ENCODE data around the gene GCA.

GCA gene

DNA sequence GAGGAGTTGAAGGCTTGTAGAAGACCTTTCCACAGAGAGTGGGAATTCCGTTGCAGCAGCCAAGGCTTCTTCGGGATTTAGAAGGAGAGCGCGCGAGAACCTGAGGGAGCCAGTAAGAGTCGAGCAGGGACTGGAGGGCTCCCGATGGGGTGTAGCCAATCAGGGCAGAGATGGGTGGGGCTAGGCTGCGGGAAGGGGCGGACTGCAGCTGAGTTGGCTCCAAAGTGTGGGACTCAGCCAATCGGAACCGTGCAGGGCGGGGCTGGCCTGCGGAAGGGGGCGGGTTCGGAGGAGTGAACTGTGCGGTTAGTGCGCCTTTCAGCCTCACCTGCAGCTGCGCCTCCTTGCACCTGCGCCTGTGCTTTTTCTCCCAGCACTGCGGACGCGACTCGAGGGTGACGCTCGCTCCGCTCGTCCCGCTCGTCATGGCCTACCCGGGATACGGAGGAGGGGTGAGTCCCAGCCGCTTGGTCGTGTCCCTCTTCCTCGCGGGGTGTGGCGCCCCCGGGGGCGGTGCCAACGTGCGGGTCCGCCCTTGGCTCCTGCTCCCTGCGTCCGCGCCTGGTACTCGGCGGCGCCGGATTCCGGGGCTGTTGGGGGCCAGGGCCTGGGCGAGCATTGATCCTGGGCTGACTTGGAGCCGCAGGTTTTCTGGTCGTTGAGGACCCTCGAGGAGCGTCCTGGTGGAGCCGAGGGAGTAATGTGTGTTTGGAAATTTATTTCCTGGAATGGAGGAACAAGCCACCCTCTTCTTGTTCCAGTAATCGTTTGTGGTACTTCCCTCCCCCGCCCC, at the start of gene GCA:
Gene GCA (plus strand): TSS at position 309 of the 793 bp plus-strand sequence. CDS start 117 bp downstream, at position 426.
- DNase-seq (ENCODE audit: low read depth in 1 of 2, low spot score in 1 of 2) = peak; percentile 92 to 97

- no peak for DNase-seq (ENCODE audit: low read depth in 1 of 2, low spot score in 1 of 2)
Measured at GRCh38 chr2:162295009-162295408, 48.9 kb upstream of the GCA start.

DNA sequence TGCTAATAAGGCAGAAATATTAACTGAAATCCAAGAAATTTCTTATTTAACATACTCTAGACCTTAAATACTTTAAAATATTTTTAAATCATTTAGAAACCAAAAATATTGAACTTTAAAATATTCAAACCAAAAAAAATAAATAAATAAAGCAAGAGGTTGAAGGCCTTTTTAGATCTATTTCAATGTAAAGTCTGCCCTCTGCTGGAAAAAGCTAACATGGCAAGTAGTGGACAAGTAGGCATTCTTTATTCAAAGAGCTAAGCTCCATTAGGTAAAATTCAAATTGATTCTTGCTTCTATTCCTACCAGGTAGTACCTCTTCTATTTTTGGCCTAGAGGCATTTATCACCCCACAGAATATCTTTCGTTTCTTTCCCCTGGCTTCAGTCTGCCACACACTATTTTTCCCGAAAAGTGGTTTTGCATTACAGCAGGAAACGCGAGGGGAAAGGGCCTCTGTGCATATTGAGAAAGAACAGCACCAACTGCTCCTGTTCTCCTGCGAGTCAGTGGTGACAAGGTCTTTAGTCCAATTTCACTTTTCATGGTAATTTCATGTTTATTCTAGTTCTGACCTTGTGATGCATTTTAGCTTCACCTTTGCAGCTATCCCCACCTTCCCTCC, 45.9 kb upstream of the GCA start:
- no peak for DNase-seq (ENCODE audit: low read depth in 1 of 2, low spot score in 1 of 2)

DNA sequence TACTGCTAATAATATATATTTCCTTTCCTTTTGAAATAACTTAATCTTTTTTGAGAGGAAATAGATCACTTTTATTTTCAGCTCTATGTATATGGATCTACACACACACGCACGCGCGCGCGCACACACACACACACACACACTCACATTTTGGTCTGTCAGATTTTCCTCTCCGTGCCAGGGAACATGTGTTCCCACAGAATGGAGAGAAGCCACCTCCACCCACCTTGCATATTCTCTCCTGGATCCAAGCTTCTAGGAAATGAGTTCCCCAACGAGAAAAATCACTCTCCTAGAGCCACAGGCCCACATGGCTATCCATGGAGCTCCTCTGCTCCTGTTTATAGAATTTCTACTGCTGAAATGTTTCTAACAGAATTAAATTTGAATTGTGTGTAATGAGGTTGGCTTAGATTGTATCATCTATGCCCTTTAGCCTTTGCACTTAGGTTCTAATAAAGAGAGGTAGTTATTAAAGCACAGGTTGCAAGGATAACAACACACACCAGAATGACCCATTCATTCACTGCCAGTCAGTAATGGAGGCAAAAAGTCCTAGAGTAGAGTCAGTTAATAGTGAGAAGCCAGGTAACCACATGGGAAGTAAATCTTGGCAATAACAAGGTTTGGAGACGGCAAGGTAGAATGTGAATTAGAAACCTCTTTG, 45.1 kb upstream of the GCA start:
- DNase-seq (ENCODE audit: low read depth in 1 of 2, low spot score in 1 of 2) = no peak

DNA sequence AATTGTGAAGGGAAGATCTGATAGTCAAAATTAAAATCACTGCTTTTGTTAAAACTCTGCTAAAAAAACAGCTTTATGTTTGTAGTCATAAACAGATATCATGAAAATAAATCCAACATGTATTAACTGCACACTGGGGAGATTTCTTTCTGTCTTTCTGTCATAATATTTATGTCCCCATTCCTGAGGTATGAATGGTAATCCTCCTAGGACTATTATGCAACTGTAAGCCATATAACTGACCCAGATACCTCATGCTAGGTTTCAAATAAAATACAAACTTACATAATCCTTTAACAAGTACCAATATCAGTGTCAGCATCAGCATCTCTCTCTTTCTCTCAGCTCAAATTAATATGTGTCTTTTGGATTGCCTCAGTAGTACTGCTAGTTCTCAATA, 43.7 kb upstream of the GCA start:
- no peak for DNase-seq (ENCODE audit: low read depth in 1 of 2, low spot score in 1 of 2)

- no peak for DNase-seq (ENCODE audit: low read depth in 1 of 2, low spot score in 1 of 2)
Measured at GRCh38 chr2:162301151-162301804, 42.7 kb upstream of the GCA start.

DNA sequence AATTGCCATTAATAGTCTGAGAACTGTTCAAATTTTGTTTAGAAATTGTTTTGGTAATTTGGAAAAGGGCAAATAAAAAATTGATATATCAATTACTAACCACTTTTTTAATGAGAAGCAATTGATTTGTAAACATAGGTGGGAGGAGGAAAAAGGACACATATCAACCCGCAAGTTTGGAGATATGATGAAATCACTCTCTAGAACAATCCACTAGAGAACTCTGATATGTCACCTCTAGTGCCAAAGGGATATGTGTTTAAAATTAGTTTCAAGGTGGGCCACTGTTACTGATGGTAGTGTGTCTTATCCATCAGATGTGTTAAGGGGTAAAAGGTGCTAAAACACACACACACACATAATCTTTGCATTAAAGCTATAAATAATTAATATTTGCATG, 42.1 kb upstream of the GCA start:
- DNase-seq (ENCODE audit: low read depth in 1 of 2, low spot score in 1 of 2) = no peak

DNA sequence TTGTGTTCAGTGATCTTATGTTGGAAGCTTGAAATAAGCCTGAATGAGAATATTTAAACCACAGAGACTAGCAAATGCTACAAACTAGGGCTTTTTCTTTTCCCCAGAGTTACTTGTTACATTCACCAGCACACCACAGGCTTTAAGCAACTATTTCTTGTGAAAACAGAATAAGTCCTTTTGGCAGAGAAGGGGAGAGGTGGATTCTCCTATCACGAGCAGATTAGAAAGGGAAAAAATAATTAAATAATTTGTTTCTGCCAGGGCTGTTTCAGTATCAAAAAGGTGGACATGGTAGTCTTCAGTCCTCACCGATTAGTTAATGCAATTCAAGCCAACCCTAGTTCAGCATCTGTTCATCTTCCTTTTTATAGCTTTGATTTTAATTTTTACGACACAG, 38.0 kb upstream of the GCA start:
- DNase-seq (ENCODE audit: low read depth in 1 of 2, low spot score in 1 of 2) = no peak

DNA sequence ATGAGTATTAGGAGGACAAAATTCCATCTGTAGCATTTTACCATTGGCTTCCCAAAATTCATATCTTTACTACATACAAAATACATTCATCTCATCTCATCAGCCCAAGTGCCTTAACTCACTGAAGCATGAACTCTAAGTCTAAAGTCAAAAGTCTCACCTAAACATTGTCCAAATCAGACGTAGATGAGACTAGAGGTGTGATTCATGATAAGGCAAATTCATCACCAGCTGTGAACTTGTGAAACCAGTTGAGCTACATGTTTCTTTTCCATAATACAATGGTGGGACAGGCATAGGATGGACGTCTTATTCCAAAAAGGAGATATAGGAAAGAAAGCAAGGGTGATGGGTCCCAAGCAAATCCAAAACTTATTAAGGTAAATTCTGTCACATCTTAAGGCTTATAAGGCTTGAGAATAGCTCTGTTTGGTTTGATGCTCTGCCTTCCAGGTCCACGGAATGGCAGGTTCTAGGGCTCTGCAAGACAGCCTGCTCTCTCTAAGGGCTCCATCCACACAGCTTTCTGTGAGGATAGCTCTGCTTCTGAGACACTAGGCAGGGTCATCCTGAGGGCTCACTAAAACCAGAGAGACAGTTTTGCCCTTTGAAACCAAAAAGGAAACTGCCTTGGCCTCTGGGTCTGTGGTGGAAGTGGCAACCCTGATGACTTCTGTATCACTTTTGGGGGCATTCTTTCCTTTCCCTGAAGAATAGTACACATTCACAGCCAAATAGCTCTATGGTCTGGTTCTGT, 35.0 kb upstream of the GCA start:
- DNase-seq (ENCODE audit: low read depth in 1 of 2, low spot score in 1 of 2) = no peak

DNA sequence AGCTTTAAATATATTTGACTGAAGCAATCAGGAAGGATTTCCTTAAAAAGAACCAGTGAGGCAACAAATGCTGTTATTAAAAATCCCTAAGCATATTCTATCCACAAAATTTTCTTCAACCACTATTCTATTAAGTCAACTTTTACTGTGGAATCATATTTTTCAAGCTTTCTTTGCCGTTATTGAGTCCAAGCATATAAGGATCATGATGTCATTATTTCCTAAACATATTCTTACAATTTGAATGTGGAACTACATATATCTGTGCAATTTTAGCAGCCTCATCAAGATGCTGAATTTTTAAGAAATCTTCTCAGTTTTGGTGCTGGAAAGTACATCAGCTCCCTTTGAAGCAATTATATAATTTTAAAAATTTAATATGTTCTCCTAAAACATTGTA, 31.1 kb upstream of the GCA start:
- DNase-seq (ENCODE audit: low read depth in 1 of 2, low spot score in 1 of 2) = no peak

GRCh38 chr2:162315938-162316337, 28.0 kb upstream of the GCA start:
- DNase-seq (ENCODE audit: low read depth in 1 of 2, low spot score in 1 of 2) = no peak

DNA sequence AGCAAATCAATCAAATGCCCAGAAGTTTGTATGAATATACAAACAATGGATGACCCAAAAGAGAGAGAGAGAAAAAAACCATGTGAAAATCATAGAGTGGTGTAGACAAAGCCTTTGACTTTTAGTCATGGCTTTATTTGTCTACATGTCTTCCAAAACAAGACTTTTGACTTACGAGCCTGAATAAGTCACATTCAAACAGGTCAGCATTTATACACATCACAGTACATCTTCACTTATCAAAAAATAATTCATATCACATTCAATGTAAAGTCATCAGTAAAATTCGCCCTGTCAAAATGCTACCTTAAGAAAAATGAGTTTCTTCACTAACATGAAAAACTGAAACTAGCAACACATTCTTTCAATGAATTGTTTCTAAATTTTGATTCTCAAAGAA, 27.3 kb upstream of the GCA start:
- DNase-seq (ENCODE audit: low read depth in 1 of 2, low spot score in 1 of 2) = no peak

DNA sequence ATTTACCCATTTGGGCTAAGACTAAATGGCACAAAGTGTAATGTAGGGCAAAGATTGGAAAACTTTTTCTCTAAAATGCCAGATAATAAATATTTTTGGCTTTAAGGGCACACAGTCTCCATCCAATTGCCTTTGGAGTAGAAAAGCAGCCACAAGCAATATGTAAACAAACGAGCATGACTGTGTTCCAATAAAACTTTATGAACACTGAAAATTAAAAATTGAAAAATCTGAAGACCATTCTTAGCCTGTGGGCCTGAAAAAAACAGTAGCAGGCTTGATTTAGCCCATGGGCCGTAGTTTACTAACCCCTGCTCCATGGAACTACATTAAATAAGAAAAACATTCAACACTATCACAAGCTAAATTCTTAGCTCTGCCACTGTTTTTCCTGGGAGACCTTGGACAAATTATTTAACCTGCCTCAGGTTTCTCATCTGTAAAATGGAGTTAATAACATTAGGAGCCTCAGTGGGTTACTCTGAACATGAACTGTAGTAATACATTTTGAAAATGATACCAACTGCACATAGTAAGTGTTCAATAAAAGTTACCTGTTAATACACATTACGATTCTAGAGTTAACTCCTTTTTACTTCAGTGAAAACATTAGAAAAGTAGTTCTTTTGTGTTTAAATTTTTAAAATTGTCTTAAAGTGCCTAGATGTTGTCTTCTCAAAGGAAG, 26.7 kb upstream of the GCA start:
- no peak for DNase-seq (ENCODE audit: low read depth in 1 of 2, low spot score in 1 of 2)

DNA sequence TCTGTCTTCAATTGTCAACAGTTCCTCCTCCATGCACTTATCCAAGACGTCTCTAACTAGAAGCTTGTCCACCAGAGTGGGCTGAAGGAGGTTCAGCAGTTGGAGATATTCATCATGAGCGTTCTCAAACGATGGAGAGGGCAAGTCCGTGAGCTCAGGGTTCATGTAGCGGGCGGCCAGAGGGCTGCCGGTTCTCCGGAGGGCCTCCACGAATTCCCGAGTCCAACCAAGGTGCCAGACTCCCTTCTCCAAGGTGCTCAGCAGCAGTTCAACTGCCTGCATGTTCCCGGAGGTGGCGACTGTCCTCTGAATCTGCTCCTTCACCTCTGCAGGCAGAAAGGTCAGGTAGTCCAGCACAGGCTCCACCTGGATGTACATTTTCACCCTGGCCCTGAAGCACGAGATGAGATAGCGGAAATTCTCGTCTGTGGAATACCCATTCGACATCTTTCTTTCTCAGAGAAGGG, 26.0 kb upstream of the GCA start:
- no peak for DNase-seq (ENCODE audit: low read depth in 1 of 2, low spot score in 1 of 2)

- peak; percentile 36 to 47 for DNase-seq (ENCODE audit: low read depth in 1 of 2, low spot score in 1 of 2)
Measured at GRCh38 chr2:162318328-162319180, 25.4 kb upstream of the GCA start, which contains the start of gene IFIH1. TSS of gene IFIH1 (minus strand) at chr2:162318684. CDS start at chr2:162318307, 377 bp downstream.

- DNase-seq (ENCODE audit: low read depth in 1 of 2, low spot score in 1 of 2) = no peak
Measured at GRCh38 chr2:162320864-162321517, 22.9 kb upstream of the GCA start.

DNA sequence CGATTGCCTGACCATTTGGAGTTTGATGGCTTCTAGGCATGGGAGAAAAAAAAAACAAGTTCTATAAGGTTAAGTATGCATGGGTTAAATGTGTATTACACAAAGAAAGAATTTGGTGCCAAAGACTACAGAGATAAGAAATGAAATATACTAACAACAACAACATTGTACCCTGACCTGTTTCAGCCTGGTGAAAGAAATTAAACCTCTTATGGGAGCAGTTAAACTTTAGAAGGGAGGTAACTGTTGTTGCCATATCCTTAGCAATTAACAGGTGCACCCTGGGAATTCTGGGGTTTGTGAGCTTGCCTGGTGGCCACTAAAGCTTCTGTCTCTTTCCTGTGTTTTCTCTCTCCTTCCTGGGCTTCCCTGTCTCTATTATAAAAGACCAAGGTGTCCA, 19.0 kb upstream of the GCA start:
- DNase-seq (ENCODE audit: low read depth in 1 of 2, low spot score in 1 of 2) = no peak

GRCh38 chr2:162327134-162327769, 16.7 kb upstream of the GCA start:
- no peak for DNase-seq (ENCODE audit: low read depth in 1 of 2, low spot score in 1 of 2)

Measured in stimulated activated CD4-positive, alpha-beta T cell treated with anti-CD3 and anti-CD28 coated beads, Interleukin-15, amount 100 ng/mL, for 1 hour (primary cell).